Measurements from ENCODE around the gene PACS2.

Gene PACS2

GRCh38 chr14:105374389-105374788 lies 59.8 kb downstream of the PACS2 start:
- no peak; the same call in 1 of the 2 replicates for TF ChIP-seq CTCF (conservative IDR thresholded peaks at IDR 0.05; ENCODE audit: low read depth)
- POLR2A ChIA-PET (ENCODE audit: low non-redundant PET) = no interaction called here
- no peak overlapping the region for H3K27ac ChIP-seq
- CTCF ChIA-PET = interaction anchor here (0.7 to 1.4 kb wide), 4 partner anchors 13 to 162 kb away, joined by 3 to 7 read pairs (median 3); no protein-coding TSS in a partner anchor
- peak; percentile 52 for DNase-seq (ENCODE audit: low spot score)

GRCh38 chr14:105375635-105376057 lies 61.1 kb downstream of the PACS2 start:
- no peak for TF ChIP-seq CTCF (conservative IDR thresholded peaks at IDR 0.05; ENCODE audit: low read depth)
- POLR2A ChIA-PET (ENCODE audit: low non-redundant PET) = no interaction called here
- CTCF ChIA-PET = no interaction called here
- no peak for DNase-seq (ENCODE audit: low spot score)
- H3K27ac ChIP-seq = no peak overlapping the region

GRCh38 chr14:105376521-105377440 lies 62.2 kb downstream of the PACS2 start:
- ChIA-PET CTCF (no interaction called here), POLR2A (ENCODE audit: low non-redundant PET) (no interaction called here)
- no peak for DNase-seq (ENCODE audit: low spot score)
- no peak for TF ChIP-seq CTCF (conservative IDR thresholded peaks at IDR 0.05; ENCODE audit: low read depth)
- no peak overlapping the region for H3K27ac ChIP-seq

GRCh38 chr14:105377555-105378182 lies 63.1 kb downstream of the PACS2 start:
- TF ChIP-seq CTCF (conservative IDR thresholded peaks at IDR 0.05; ENCODE audit: low read depth) = no peak
- no peak for DNase-seq (ENCODE audit: low spot score)
- CTCF ChIA-PET = no interaction called here
- POLR2A ChIA-PET (ENCODE audit: low non-redundant PET) = no interaction called here
- no peak overlapping the region for H3K27ac ChIP-seq

- DNase-seq (ENCODE audit: low spot score) = no peak
- ChIA-PET CTCF (no interaction called here), POLR2A (ENCODE audit: low non-redundant PET) (no interaction called here)
- H3K27ac ChIP-seq = 0 out of 2 replicates have a peak overlapping the region, but pooled peaks have one; percentile 2
- TF ChIP-seq CTCF (conservative IDR thresholded peaks at IDR 0.05; ENCODE audit: low read depth) = no peak
Observed at GRCh38 chr14:105378199-105378598, 63.7 kb downstream of the PACS2 start.

DNA sequence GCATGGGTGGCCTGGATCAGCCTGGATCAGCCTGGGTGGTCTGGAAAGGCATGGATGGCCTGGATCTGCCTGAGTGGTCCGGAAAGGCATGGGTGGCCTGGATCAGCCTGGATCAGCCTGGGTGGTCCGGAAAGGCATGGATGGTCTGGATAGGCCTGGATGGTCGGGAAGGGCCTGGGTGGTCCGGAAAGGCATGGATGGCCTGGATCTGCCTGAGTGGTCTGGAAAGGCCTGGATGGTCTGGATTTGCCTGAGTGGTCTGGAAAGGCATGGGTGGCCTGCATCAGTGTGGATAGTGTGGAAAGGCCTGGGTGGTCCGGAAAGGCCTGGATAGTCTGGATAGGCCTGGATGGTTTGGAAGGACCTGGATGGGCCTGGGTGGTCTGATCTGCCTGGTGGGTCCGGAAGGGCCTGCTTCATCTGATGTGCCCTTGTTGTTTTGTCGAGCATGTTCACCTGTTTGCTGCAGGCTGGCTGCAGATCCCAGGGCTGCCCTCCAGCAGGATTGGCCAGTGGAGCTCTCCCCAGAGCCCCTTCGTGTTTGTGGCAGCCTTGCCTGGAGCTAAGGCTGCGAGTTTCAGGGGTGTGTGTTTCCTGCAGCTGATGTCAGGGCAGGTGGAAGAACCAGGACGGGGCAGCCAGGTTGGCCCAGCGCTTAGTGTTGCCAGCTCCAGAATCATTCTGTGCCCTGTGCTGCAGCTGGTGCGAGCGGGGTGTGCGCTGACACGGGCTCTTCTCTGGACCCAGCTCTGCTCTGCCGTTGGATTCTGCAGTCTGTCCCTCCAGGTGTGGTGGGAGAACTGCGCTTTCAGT lies 64.5 kb downstream of the PACS2 start:
- DNase-seq (ENCODE audit: low spot score) = no peak
- no peak overlapping the region for H3K27ac ChIP-seq
- POLR2A ChIA-PET (ENCODE audit: low non-redundant PET) = interaction anchor here (0.6 kb wide), 1 partner anchor 16 kb away, joined by 3 read pairs; no protein-coding TSS in a partner anchor
- TF ChIP-seq CTCF (conservative IDR thresholded peaks at IDR 0.05; ENCODE audit: low read depth) = no peak
- CTCF ChIA-PET = no interaction called here
